Heart left ventricle (tissue), 13 donors: Measurements from ENCODE around the gene AKR7A2.
"Not testable (repeated sequence)": the region's sequence is repeated elsewhere in the genome, so short reads cannot be mapped to it uniquely, and the experiment has no call there.

ENCODE experiments used
- POLR2A ChIP-seq, 2 donors: fragments of 450-650 bp; IDR thresholded peaks; one replicate each; pipeline ENCODE4 v1.6.1; 2017; ENCODE audit warnings: antibody characterized with exemption in 2 of 2, mild to moderate bottlenecking in 2 of 2, moderate library complexity in 2 of 2
- TF ChIP-seq, protein P1 (sequence below), 12 donors: fragments of 200-600 bp; sonication (generic) in 4 of 12; IDR thresholded peaks; one replicate each; pipeline versions ENCODE4 v1.5.0 to v1.8.0; 2018 to 2022; ENCODE audit warnings: antibody characterized with exemption in 12 of 12, mild to moderate bottlenecking in 5 of 12
- donor health status: ischemic (EF 13 %, LVEDD 7.1; RV severe dilation, severe dysfunction).
- donor health status: DM: no; HTN: yes; CAD: no.
- donor health status: DM: no; HTN: no; CAD: no.
- donor health status: ischemic (EF 25% LVEDD 6.9; RV normal size, moderate dysfunction).
- donor health status: ischemic (EF 25% LVEDD 5.7; RV mildly dilated, moderate dysfunction).
- donor health status: ischemic (EF 35%, LVEDD 5.7; RV mildly dilated, moderate dysfunction).
- donor health status: nonischemic (EF 11% LVEDD 7.7; RV severe dilation, severe dysfunction).
- donor health status: DM: yes; HTN: yes; CAD: no.
- donor health status: PGD.
- donor health status: ischemic (EF 29% LVEDD 5.4; RV normal size, mild dysfunction).
- donor health status: nonischemic (EF 23%, LVEDD 6.1; RV moderate dilation, normal function).

DNA sequence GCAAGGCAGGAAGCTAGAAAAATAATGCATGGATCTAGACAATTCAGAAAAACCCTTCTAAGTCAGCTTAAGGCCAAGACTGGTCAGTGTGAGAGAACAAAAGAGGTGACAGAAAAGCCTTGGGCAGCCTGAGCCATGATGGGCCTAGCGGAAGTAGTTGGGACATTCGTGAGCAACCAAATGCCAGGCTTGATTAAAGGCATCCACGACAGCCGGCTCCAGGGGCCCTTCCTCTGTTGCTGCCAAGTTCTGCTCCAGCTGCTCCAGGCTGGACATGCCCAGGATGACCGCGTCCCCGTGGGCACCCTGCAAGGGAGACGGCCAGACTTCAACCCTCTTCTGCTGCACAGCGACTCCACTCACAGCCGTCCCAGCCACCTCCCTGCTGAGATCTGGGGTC is 7.9 kb downstream of the AKR7A2 start:
- TF ChIP-seq POLR2A (IDR thresholded peaks at IDR 0.05): not testable (repeated sequence)
- TF ChIP-seq, protein P1, sequence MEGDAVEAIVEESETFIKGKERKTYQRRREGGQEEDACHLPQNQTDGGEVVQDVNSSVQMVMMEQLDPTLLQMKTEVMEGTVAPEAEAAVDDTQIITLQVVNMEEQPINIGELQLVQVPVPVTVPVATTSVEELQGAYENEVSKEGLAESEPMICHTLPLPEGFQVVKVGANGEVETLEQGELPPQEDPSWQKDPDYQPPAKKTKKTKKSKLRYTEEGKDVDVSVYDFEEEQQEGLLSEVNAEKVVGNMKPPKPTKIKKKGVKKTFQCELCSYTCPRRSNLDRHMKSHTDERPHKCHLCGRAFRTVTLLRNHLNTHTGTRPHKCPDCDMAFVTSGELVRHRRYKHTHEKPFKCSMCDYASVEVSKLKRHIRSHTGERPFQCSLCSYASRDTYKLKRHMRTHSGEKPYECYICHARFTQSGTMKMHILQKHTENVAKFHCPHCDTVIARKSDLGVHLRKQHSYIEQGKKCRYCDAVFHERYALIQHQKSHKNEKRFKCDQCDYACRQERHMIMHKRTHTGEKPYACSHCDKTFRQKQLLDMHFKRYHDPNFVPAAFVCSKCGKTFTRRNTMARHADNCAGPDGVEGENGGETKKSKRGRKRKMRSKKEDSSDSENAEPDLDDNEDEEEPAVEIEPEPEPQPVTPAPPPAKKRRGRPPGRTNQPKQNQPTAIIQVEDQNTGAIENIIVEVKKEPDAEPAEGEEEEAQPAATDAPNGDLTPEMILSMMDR (IDR thresholded peaks at IDR 0.05): not testable (repeated sequence)
